Fibroblast of gingiva (primary cell): ENCODE data around the gene TNFRSF14.

Experiments used
- DNase-seq: peaks from one replicate; pipeline ENCODE4 v3.0.0-alpha.2; 2011; ENCODE audit warnings: low read depth

TNFRSF14 gene

DNA sequence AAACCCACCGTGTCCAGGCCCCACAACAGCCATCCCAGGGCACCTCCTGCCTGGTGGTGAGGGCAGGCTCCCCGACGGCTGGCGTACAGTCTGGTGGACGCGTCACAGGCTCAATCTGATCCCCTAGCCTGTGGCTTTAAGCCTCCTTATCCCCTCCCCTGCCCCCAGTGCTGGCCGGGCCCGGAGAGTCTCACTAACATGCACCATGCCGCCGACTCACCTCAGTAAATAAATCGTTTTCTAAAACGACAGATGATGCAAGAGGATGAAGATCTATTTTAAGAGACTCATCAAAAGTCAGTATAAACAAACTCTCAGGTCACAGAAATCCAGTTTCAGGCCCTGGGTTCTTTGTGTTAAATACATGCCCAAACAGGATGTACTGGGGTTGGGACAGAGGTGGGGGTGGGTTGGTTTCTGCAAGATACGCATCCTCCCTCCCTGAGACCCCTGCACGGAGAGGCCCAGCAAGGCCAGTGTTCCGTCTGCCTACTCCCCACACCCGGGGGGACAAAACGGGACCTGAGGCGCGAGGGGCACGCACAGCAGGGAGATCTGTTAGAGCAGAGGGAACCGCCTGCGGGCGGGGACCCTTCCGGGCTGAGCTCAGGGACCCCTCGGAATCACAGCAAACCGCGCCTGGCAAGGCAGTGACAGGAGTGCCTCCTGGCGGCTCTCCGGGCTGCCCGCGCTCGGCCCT, 32.8 kb upstream of the TNFRSF14 start:
- DNase-seq, result peak; percentile 15

DNA sequence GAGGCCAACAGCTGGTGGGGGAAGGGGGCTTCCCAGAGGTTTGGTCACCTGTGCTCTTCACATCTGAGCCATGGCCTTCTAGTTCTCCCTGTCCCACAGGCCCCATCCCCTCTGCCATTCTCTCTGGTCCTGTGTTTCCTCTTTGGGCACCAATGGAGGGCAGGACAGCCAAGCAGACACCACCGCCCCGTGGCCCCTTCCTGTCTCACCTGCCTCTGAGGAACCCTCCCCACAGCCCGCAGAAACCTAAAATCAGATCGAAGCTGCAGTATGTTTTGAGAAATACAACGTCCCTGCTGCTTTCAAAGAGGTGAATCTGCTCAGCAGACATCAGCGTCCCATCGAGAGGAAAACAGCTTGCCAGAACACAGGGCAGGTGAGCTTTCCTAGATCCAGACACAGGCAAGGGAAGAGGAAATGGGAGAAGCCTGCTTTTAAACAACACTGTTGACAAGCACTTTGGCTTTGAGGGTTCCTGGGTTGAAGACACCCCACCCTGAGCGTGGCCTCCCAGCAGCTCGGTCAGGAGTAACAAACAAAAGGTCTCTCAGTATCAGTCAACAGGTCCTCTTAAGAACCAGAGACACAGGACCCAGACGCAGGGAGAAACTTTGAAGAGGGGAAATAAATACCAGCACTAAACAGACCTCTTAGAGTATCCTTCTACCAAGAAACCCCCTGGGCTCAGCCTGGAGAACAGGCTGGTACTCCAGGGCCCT, 32.1 kb upstream of the TNFRSF14 start:
- no peak for DNase-seq

DNA sequence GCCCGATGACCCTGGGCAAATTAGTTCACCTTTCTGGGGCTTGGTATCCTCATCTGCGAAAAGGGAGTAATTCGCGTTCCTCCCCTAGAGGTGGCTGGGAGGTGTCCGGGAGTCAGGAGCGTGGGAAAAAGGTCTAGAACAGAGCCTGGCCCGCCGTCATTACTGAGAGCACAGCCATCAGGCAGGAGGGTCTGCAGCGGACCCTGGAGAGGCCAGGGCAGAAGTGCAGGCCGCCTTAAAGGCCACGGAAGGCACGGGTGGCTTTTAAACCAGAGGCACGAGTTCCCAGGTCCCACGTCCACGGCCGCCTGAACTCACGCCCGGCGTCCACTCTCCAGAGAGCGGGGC, 30.6 kb upstream of the TNFRSF14 start:
- no peak for DNase-seq

DNA sequence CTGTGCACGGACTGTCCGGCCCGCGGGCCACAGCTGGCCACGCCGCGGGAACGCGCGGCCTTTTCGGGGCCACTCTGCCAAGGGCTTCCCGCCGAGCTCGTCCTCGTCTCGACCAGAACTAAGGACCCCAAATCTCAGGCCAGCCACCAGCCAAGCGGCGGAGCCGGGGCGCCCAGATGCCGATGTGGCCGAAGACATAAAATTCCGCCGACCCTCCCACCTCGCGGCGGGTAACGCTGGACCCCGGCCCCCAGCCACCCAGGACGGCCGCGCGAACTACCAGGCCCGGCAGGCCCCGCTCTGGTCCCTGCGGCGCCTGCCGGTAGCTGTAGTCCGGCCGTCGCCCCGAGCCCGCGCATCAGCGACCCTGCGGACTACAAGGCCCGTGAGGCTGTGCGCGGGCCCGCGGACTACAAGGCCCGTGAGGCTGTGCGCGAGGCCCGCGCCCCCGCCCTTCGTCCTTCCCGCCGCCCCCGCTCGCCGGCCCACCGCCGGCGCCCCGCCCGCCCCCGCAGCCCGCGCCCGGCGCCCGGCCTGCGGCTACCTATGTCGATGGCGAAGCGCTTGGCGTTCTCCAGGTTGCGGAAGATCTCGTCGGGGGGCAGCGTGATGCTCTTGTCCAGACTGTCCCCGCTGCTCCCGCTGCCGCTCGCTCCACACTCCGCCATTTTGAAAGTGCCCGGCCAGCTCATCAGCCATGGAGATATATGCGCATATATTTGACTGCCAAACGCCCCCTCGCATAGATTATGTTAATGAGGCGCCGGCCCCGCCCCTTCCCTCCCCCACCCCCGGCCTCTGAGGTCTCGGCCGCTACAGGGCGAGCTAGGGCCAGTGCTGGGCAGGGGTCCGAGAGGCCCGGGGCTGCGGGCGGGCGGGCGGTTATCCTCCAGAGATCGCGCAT, 30.0 kb upstream of the TNFRSF14 start, which contains the start of gene PANK4:
TSS of gene PANK4 (minus strand) at position 677 of the 904 bp plus-strand sequence. CDS start at position 668, 9 bp downstream.
- peak; percentile 92 for DNase-seq

DNA sequence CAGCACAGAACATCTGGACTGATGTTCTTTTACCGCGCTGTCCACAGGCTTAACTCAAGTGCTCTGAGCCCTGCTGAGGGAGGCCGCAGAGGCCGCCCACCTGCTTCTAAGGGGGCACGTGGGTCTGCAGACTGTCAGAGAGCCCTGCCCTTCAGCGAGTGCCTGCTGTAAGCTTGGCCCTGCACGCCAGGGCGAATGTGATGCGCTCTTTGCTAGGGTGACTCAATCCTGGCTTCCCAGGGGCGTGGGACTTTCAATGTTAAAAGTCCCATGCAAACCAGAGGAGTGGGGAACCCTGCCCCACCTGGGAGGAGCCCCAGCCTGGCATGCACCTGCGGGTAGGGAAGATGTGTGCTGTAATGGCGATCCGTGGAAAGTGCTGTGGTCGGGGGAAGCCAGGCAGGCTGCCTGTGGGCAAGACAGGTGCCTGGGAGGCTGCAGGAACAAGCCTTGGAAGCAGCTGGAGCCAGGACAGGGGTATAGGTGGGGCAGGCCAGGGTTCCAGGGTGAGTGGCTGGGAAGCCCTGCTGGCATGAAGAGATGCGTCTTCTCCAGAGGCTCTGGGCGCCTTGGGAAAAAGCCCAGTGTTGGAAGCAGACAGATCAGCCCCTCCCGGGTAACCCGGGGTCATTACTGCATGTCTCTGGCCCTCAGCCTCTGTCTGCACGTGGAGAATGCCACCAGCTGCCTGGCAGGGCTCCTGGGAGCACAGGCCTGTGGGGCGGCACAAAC, 29.2 kb upstream of the TNFRSF14 start:
- DNase-seq, result peak; percentile 31

DNA sequence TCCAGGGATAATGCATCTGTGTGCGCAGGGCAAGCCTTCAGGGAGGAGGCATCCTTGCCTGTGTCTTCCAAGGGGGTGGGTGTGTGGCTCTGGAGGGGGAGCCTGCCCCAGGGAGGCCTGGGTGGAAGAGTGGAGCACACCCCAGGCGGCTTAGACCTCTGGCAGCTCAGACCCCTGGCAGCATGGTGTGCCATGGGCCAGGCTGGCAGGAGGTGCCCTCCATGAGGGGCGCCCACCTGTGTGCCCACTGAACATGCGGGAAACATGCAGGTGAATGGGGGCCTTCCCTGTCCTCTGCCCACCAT, 28.7 kb upstream of the TNFRSF14 start:
- no peak for DNase-seq

DNA sequence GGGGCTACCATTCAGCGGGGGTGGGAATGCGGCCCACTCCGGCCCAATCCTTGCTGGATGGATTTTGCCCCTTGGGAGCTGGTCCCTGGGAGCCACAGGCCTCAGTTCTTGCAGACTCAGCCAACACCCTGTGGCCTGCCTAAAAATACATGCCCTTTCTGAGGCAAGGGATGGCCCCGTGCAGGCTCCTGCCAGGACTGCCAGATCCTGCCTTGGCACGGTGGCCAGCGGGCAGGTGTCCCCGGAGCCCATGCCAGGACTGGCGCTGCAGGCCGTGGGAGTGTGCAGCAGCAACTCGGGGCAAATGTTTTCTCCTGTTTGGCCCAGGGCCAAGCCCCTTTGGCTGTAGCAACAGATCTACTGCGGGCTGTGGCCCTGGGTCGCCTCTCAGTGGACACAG, 28.2 kb upstream of the TNFRSF14 start:
- DNase-seq, result no peak

DNA sequence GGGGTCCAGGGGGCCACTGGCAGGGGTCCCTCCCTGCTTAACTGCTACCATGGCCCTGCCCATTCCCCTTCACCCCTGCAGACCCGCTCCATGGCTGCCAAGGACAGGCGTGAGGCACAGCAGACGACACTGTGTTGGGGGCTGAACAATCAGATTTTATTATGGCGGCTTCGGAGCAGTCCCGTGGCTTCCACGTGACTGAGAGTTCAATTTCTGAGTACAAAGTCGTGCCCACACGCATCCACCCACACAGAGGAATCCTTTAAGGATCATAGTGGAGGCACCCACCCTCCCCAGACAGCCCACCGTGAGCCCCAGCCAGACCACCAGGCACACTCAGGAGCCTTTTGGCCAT, 27.6 kb upstream of the TNFRSF14 start:
- no peak for DNase-seq

DNA sequence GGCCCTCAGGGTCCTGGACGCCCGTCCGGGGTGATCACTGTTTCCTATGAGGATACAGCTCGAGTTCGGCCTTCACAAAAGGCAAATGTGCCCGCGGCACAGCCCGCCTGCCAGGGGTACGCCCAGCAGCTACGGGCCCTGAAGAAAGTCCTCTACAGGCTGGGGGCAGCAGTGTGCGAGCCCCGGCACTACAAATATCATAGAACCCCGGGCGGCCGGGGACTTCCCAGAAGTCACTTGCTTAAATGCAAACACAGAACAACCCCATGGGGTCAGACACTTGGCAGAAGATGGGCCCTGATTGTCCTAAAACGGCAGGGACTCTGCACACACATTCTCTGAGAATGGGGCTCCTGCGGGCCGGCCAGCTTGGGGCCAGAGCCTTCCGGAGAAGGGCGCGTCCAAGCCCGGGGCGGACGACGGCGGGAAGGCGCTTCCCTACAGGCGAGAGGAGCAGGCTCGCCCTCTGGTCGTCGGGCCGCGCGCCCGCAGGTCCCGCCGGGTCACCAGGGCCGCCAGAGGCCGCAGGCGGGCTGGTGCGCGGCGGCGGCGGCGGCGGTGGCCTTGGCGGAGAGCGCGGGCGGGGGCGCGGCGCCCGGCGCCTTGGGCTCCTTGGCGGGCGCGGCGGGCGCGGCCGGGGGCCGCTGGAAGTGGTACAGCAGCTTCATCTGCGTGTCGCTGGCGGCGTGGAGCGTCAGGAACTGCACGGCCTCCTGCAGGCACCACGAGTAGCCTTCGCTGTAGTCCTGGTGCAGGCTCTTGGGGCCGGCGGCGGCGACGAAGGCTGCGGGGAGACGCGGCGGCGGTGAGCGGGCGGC, 27.0 kb upstream of the TNFRSF14 start:
- DNase-seq, result no peak

DNA sequence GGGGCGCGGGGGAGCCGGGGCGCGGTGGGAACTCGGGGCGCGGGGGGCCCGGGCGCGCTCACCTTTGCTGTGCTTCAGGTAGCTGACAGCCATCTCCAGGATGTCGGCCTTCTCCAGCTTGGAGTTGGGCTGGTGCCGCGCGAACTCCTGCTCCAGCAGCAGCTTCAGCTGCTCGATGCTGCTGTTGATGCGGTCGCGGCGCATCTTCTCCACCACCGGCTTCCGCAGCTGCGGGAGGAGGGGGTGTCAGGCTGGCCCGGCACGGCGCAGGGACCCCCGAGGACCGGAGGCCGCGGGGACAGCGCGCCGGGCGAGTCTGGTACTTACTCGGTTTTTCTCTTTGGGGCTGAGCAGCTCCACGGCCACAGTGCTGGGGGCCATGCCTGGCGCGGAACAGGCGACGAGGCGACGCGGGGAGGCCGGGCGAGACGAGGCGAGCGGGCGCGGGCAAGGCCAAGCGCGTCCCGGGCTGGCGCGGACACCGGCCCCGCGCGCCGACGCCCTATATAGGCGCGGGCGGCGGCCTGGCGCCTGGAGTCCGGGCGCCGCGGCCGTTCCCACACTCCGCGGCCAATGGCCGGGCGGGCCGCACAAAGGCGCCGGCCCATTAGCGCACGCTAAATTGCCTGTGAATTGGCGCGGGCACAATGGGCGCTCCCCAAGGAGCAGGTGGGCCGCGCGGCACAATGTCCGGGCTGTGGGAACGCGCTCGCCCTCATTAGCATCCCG, 26.2 kb upstream of the TNFRSF14 start, which contains the start of gene HES5:
TSS of gene HES5 (minus strand) at position 480 of the 729 bp plus-strand sequence. CDS start at position 381, 99 bp downstream.
- no peak for DNase-seq

DNA sequence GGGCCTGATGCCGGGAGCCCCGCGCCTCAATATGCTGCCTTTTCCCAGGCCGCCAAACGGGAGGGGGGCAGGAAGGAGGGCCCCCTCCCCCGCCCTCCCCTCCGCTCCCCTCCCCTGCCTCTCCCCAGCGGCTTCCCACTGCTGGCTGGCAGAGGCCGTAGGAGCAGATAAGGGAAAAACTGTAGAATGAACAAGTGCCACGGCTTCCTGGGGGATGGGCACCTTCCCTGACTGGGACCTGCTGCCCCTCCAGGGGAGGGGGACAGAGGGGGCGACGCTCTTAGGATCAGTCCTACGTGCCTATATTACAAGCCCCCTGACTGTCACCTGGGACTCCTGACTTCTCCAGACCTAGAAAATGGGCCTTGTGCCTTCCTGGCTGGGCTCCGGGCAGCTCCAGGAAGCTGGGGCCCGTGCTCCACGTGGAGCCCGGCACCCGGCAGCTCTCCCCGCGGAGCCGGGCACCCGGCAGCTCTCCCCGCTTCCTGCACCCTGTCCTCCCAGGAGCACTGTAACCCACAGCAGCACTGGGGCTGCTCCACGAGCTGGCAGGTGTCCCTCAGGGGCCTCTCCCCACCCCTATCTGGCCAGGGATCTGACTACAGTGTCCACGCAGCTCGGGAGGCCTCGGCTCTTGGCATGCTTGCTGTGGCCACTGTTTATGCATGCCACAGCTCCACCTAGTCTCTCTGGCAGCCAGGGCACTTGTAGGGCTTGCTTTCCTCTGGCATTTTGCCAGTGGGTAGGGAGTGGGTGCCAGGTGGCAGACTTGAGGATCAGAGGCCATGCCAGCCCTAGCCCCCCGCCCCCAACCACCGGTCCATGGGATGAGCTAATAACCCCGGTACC, 25.4 kb upstream of the TNFRSF14 start:
- DNase-seq, result no peak

DNA sequence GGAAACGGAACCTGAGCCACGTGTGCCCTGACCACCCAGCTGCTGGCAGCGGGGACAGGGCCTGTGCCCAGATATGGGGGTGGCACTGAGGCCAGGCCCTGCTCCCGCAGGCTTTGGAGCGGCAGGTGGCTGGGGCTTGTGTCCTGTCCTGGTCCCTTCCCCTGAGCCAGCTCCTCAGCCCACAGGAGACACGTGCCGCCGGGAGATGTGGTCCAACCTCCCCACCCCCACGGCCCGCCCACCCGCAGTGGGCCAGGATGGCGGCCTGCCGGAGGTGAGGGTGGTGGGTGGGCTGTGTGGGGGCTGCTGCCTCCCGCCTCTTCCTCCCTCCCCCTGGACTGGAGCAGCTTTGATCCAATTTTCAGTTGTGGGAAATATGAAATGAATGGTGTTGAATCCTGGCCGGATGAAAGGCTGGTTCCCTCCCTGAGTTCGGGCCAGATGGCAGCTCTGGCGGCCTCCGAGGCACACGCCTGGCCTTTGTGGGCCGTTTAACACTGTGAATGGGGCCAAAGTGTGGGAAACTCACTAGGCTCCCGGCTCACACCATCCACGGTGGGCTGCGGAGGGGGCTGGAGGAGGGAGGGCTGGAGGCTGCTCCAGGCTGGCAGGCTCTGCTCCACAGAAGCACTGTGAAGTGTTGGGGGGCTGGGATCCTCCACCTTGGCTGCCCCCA, 23.5 kb upstream of the TNFRSF14 start:
- DNase-seq, result no peak

DNA sequence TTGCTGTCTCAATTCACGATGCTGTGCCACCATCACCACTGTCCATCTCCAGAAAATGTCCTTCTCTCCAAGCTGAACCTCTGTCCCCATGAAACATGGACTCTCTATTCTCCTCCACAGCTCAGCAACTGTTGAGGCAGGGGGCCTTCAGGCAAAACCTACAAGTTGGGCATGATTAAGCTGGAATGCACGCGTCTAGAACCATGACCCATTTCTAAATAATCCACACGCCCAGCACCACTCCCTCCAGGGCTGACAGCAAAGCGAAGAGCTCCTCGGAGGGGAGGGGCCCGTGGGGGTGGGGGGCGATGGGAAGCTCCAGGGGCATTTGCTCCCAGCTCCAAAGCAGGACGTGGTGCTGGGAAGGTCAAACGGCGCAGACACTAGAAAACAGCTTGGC, 22.8 kb upstream of the TNFRSF14 start:
- no peak for DNase-seq

DNA sequence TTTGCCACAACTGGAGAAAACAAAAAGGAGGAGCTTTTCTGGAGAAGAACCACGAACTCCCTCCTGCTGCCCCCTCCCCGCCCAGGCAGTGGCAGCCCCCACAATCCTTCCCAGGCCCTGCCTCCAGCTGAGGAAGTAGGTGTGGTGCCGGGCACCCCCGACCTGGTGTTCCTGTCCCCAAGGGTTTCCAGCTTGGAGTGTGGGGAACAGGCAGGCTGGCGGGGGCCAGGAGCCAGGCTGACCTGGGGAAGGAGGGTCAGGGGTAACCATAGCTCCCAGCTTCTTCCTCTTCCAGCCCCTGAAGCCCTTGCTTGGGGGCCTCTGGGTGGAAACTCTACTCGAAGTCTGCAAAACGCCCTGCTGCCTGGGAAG, 21.9 kb upstream of the TNFRSF14 start:
- DNase-seq, result no peak

DNA sequence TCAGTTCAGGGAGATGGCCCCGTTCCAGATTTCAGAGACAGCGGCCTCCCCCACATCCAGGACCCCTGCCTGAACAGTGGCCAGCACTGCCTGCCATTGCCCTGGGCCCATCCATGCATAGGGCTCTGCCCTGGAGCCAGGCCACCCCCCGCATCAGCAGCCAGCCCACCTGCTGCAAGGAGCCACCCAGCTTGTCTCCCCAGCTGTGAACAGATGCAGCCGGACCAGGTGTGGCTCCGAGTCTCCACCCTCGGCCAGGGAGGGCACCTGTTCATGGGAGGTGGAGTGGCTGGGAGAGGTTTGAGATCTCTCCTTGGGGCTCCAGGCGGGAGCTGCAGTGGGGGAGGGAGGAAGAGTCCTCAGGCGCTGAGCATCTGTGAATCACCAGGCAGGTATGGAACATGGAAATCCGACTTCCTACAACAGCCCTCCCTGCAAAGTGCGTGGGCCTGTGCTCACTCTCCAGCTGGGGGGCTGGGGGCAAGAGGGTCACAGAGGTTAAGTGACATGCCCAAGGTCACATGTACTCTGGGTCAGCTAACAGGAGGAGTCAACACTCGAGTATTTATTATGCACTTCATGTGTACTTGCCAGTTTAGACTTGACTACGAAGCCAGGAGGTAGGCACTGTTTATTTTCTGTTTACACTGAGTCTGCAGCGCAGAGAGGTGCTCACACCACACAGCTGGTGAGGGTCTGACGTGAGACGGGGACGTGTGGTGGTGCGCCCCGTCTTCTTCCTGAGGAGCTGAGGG, 21.3 kb upstream of the TNFRSF14 start:
- DNase-seq, result no peak

DNA sequence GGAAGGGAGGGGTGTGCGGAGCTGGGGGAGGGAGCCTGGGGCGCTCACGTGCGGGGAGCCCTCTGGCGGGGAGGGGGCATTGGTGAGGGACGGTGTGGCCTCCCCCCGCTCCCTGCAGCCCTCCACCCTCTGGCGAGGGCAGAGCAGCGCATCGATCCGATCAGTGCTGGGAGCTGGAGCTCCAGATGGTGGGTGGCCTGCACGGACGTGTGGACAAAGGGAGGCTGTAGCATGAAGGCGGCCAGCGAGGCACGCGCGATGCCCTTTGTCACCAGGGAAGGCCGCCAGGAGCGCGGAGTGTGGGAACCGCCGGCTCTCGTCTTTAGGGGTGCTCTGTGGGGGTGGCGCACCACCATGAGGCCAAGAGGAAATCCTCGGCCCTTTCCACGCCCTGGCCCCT, 20.7 kb upstream of the TNFRSF14 start:
- DNase-seq, result no peak

DNA sequence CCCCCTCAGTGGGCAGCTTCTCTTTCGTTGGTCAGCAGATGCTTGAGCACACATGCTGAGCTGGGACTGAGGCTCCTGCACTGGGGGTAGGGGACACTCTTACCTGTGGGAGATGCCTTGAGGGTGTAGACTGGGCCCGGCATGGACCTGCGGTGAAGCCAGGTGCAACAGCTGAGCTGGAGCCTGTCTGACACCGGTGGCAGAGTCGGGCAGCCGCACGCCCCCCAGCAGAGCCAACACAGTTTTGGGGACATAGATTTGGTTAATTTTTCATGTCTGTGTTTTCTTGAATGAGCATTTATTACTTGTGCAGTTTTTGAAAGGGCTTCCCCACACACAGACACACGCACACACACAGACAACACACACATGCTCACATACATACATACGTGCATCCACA, 20.2 kb upstream of the TNFRSF14 start:
- DNase-seq, result no peak

DNA sequence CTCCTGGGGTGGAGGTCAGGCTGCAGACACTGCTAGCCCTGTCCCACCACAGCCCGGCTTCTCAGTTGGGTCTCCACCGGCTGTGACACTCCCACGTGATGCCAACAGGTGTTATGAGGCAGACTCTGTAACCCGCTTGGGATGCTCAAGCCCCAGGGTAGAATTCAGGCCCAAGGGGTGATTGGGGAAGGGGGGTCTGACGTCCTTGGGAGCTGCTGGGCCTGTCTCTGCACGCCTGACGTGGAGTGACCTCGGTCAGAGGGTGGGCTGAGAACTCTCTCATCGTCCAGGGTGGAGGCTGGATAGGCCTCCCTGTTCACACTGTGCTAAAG, 18.4 kb upstream of the TNFRSF14 start:
- no peak for DNase-seq

DNA sequence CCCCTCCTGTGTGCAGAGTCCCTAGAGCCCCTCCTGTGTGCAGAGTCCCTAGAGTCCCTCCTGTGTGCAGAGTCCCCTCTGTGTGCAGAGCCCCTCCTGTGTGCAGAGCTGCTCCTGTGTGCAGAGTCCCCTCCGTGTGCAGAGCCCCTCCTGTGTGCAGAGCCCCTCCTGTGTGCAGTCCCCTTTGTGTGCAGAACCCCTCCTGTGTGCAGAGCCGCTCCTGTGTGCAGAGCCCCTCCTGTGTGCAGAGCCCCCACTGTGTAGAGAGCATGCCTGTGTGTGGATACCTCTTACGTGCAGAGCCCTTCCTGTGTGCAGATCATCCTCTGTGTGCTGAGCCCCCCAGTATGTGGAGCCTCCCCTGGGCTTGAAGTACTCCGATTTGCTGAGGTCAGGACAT, 17.8 kb upstream of the TNFRSF14 start:
- no peak for DNase-seq
